Fibroblast of lung (primary cell): Measurements from ENCODE around the gene NLGN2. TPM values are rescaled to one million over a fixed set of nuclear protein-coding genes. Genes with fewer than 3 reads are reported as not detected.

Experiments used
- DNase-seq, 2 donors: peaks; one replicate each; pipeline versions ENCODE4 v3.0.0 to v3.0.0-alpha.2; 2010; ENCODE audit warnings: low read depth in 2 of 2
- H2AFZ ChIP-seq: 2 replicates; pipeline ENCODE4 v1.5.1; 2012; ENCODE audit warnings: low read length, control low read depth, inconsistent platforms
- H3K27ac ChIP-seq: 2 replicates; pipeline ENCODE4 v1.5.1; 2011; ENCODE audit warnings: low read length, control low read depth; ENCODE audit not compliant: insufficient read depth
- H3K27me3 ChIP-seq: 2 replicates; pipeline ENCODE4 v1.5.1; 2011; ENCODE audit warnings: mild to moderate bottlenecking, low read length; ENCODE audit not compliant: control insufficient read depth, insufficient read depth
- H3K36me3 ChIP-seq: 2 replicates; pipeline ENCODE4 v1.5.1; 2011; ENCODE audit warnings: low read length; ENCODE audit not compliant: control insufficient read depth, insufficient read depth
- H3K4me1 ChIP-seq: 2 replicates; pipeline ENCODE4 v1.5.1; 2011; ENCODE audit warnings: low read length; ENCODE audit not compliant: control insufficient read depth, insufficient read depth; ENCODE audit errors: extremely low read depth
- H3K4me2 ChIP-seq: 2 replicates; pipeline ENCODE4 v1.5.1; 2011; ENCODE audit warnings: low read length, control low read depth; ENCODE audit not compliant: insufficient read depth; ENCODE audit errors: extremely low read depth
- H3K4me3 ChIP-seq, 4 experiments: fragments of 200-600 bp in 1 of 4; sonication (generic) in 1 of 4; replicated peaks in 1 of 4; 2 replicates each; pipeline ENCODE4 v1.5.1; 2011 to 2016; ENCODE audit warnings: low read length in 4 of 4, low read depth in 3 of 4, mild to moderate bottlenecking in 3 of 4, control low read depth in 2 of 4, inconsistent platforms in 1 of 4, mixed read lengths in 1 of 4; ENCODE audit not compliant: insufficient read depth in 1 of 4; ENCODE audit errors: control extremely low read depth in 1 of 4
- H3K79me2 ChIP-seq: 2 replicates; pipeline ENCODE4 v1.5.1; 2012; ENCODE audit warnings: mild to moderate bottlenecking, low read length, inconsistent platforms; ENCODE audit not compliant: control insufficient read depth, insufficient read depth
- H3K9ac ChIP-seq: 2 replicates; pipeline ENCODE4 v1.5.1; 2011; ENCODE audit warnings: mild to moderate bottlenecking, low read length, control low read depth; ENCODE audit not compliant: insufficient read depth
- H3K9me3 ChIP-seq: 2 replicates; pipeline ENCODE4 v1.5.1; 2012; ENCODE audit warnings: low read depth, low read length; ENCODE audit not compliant: control insufficient read depth, insufficient read depth
- H4K20me1 ChIP-seq: 2 replicates; pipeline ENCODE4 v1.5.1; 2011; ENCODE audit warnings: low read length; ENCODE audit not compliant: control insufficient read depth, insufficient read depth; ENCODE audit errors: extremely low read depth
- EZH2 ChIP-seq: IDR thresholded peaks from 2 replicates; pipeline ENCODE4 v1.5.1; 2012; ENCODE audit warnings: low read length, control low read depth, mild to moderate bottlenecking; ENCODE audit errors: missing control alignments
- polyA plus RNA-seq, 2 donors: library from polyadenylated mRNA; depleted of rRNA in 1 of 2; stranded (reverse) in 1 of 2; unstranded in 1 of 2; fragments of >200 nt; gene quantifications; 2 replicates each; pipeline ENCODE4 v1.2.1, GENCODE V29; 2011 to 2012; ENCODE audit warnings: missing spikeins in 1 of 2
- total RNA-seq: library from RNA; depleted of rRNA; stranded (reverse); fragments of >200 nt; gene quantifications from 2 replicates; pipeline ENCODE4 v1.2.1, GENCODE V29; 2014
- TF ChIP-seq, protein P1 (sequence below), 2 donors: IDR thresholded peaks in 1 of 2; conservative IDR thresholded peaks in 1 of 2; 1 replicate in 1 of 2; 2 replicates in 1 of 2; pipeline ENCODE4 v1.5.1; 2011 to 2012; ENCODE audit warnings: low read length in 2 of 2, control low read depth in 1 of 2, inconsistent platforms in 1 of 2, low read depth in 1 of 2, mild to moderate bottlenecking in 1 of 2

The NLGN2 gene
- total and polyA plus RNA-seq, 2 donors (not counting 1 experiment from before 2014, with no cell fraction given), result 7.3 to 12.1 TPM

DNA sequence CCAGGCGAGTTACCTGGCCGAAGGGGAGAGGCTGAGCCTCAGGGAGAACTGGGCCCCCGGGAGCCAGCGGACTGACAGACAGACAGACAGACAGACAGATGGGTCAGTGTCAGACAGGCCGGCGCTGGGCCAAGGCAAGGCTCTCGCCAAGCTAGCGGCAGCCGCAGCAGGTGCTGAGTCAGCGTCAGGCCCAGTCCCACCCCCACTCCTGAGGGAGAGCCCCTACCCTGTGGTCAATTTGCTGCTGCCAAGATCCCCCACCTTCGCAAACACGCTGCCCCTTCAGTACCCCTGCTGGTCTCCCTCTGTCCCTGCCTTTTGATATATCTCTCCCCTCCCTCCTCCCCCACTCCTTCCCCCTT is 33.2 kb downstream of the NLGN2 start:
- no peak for TF ChIP-seq EZH2
- TF ChIP-seq, protein P1, sequence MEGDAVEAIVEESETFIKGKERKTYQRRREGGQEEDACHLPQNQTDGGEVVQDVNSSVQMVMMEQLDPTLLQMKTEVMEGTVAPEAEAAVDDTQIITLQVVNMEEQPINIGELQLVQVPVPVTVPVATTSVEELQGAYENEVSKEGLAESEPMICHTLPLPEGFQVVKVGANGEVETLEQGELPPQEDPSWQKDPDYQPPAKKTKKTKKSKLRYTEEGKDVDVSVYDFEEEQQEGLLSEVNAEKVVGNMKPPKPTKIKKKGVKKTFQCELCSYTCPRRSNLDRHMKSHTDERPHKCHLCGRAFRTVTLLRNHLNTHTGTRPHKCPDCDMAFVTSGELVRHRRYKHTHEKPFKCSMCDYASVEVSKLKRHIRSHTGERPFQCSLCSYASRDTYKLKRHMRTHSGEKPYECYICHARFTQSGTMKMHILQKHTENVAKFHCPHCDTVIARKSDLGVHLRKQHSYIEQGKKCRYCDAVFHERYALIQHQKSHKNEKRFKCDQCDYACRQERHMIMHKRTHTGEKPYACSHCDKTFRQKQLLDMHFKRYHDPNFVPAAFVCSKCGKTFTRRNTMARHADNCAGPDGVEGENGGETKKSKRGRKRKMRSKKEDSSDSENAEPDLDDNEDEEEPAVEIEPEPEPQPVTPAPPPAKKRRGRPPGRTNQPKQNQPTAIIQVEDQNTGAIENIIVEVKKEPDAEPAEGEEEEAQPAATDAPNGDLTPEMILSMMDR (conservative IDR thresholded peaks at IDR 0.05 in 1 of 2, IDR thresholded peaks at IDR 0.05 in 1 of 2; ENCODE audit: low read depth in 1 of 2, low read length in 2 of 2), result peak in 1 of 2 donors; percentile 2
- DNase-seq, result peak in 1 of 2 donors; percentile 57
- Histone ChIP-seq H3K27me3 (peaks cover 27% of the 10 kb centered on the region), H3K9me3 (no peaks in the 10 kb centered on the region), H3K27ac (no peak overlapping the region), H3K4me3 (no peak overlapping the region), H2AFZ (no peak overlapping the region), H3K79me2 (no peaks in the 10 kb centered on the region), H3K36me3 (no peaks in the 10 kb centered on the region), H3K9ac (no peak overlapping the region), H3K4me1 (peaks cover 18% of the 10 kb centered on the region), H3K4me2 (peak overlapping the region; percentile 92), H4K20me1 (no peaks in the 10 kb centered on the region)

DNA sequence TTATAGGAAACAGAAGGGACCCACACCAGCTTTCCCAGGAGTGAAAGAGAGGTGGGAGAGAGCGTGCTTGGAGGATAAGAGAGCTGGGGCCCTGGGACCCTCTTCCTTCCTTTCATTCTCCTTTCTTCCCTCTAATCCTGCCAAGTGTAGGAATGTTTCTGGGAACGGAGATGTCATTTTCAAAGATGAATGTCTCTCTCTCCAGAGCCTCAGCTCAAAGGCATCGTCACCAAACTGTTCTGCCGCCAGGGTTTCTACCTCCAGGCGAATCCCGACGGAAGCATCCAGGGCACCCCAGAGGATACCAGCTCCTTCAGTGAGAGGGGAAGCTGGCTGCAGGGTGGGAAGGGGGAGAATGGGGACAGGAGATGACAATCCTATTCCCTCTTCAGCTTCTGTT is 33.6 kb downstream of the NLGN2 start:
- Histone ChIP-seq H3K27ac (no peak overlapping the region), H3K4me1 (peaks cover 18% of the 10 kb centered on the region), H3K27me3 (peaks cover 30% of the 10 kb centered on the region)

DNA sequence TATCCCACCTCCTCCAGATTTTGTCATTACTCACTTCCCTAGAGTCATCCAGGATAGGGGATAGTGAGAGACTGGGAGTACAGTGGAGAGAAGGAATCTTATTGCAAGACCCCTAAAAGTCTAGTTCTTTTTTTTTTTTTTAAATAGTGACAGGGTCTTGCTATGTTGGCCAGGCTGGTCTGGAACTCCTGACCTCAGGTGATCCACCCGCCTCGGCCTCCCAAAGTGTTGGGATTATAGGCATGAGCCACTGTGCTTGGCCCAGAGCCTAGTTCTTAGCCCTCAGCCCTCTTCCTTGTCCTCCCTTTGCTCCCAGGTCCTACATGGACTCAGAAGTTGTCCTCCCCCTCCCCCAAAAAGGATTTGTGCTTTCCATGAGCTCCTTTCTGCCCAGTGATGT is 34.5 kb downstream of the NLGN2 start:
- no peak overlapping the region for H3K4me3 ChIP-seq
- no peaks in the 10 kb centered on the region for H3K79me2 ChIP-seq
- no peak for DNase-seq
- H3K27ac ChIP-seq, result no peak overlapping the region
- H2AFZ ChIP-seq, result no peak overlapping the region
- TF ChIP-seq, protein P1 (conservative IDR thresholded peaks at IDR 0.05 in 1 of 2, IDR thresholded peaks at IDR 0.05 in 1 of 2; ENCODE audit: low read depth in 1 of 2, low read length in 2 of 2), result no peak
- TF ChIP-seq EZH2, result no peak
- no peaks in the 10 kb centered on the region for H4K20me1 ChIP-seq
- no peaks in the 10 kb centered on the region for H3K36me3 ChIP-seq
- H3K9me3 ChIP-seq, result no peaks in the 10 kb centered on the region
- no peak overlapping the region for H3K9ac ChIP-seq
- H3K4me1 ChIP-seq, result peaks cover 18% of the 10 kb centered on the region
- peaks cover 35% of the 10 kb centered on the region for H3K27me3 ChIP-seq
- no peak overlapping the region for H3K4me2 ChIP-seq

More for the DNA sequence above, 33.6 kb downstream of the NLGN2 start:
- DNase-seq, result peak in 1 of 2 donors; percentile 35
- Histone ChIP-seq H4K20me1 (no peaks in the 10 kb centered on the region), H3K79me2 (no peaks in the 10 kb centered on the region), H3K4me2 (no peak overlapping the region), H3K9me3 (no peaks in the 10 kb centered on the region), H2AFZ (no peak overlapping the region), H3K9ac (no peak overlapping the region), H3K4me3 (no peak overlapping the region), H3K36me3 (no peaks in the 10 kb centered on the region)
- no peak for TF ChIP-seq EZH2
- TF ChIP-seq, protein P1 (conservative IDR thresholded peaks at IDR 0.05 in 1 of 2, IDR thresholded peaks at IDR 0.05 in 1 of 2; ENCODE audit: low read depth in 1 of 2, low read length in 2 of 2), result no peak
